Hepatocyte (in vitro differentiated cells): ENCODE measurements around the gene S100P.

Experiments used
- CTCF ChIP-seq: fragments of 200-600 bp; sonication (generic); IDR thresholded peaks from 2 replicates; pipeline ENCODE4 v1.5.1; 2016; ENCODE audit warnings: antibody characterized with exemption, mild to moderate bottlenecking; ENCODE audit not compliant: poor library complexity
- EZH2 ChIP-seq: fragments of 200-600 bp; sonication (generic); IDR thresholded peaks from 2 replicates; pipeline ENCODE4 v1.6.1; 2016; ENCODE audit warnings: antibody characterized with exemption, mild to moderate bottlenecking, borderline replicate concordance
- EZH2phosphoT487 ChIP-seq: fragments of 200-600 bp; sonication (generic); IDR thresholded peaks from one replicate; pipeline ENCODE4 v1.6.1; 2018; ENCODE audit warnings: antibody characterized with exemption, mild to moderate bottlenecking, low read depth, moderate library complexity; ENCODE audit not compliant: unreplicated experiment, severe bottlenecking

GRCh38 chr4:6647169-6647568, 46.5 kb upstream of the S100P start:
- TF ChIP-seq CTCF (no peak), EZH2phosphoT487 (no peak), EZH2 (no peak)
